HG02981 (cell line): ENCODE results near the gene KRTAP4-3.
"Not testable (repeated sequence)": the region's sequence is repeated elsewhere in the genome, so short reads cannot be mapped to it uniquely, and the experiment has no call there.

ENCODE experiments used
- ATAC-seq: cut with Tn5 transposase; IDR thresholded peaks from one replicate; pipeline ENCODE4 v1.9.1; 2021; ENCODE audit warnings: mild to moderate bottlenecking, moderate library complexity; ENCODE audit not compliant: unreplicated experiment

Gene KRTAP4-3

GRCh38 chr17:41168121-41168520, at the start of gene KRTAP4-3:
Gene KRTAP4-3 (minus strand): TSS chr17:41168221. CDS start chr17:41168172, 49 bp downstream.
- no peak for ATAC-seq

- ATAC-seq = no peak
Measured at GRCh38 chr17:41215681-41216080, 47.7 kb upstream of the KRTAP4-3 start.

- no peak for ATAC-seq
Measured at GRCh38 chr17:41212524-41213169, 44.6 kb upstream of the KRTAP4-3 start.

GRCh38 chr17:41211845-41212466, 43.9 kb upstream of the KRTAP4-3 start:
- ATAC-seq = no peak

GRCh38 chr17:41199421-41200078, 31.5 kb upstream of the KRTAP4-3 start:
- ATAC-seq = no peak

- no peak for ATAC-seq
Measured at GRCh38 chr17:41196068-41196467, 28.0 kb upstream of the KRTAP4-3 start.

GRCh38 chr17:41190328-41190727, 22.3 kb upstream of the KRTAP4-3 start:
- no peak for ATAC-seq

GRCh38 chr17:41189837-41190318, 21.9 kb upstream of the KRTAP4-3 start, which contains the start of gene KRTAP9-1:
Gene KRTAP9-1 (plus strand): TSS chr17:41189887. CDS start chr17:41189887, 0 bp downstream.
- ATAC-seq = not testable (repeated sequence)

- ATAC-seq = no peak
Measured at GRCh38 chr17:41186872-41187271, 18.9 kb upstream of the KRTAP4-3 start.

GRCh38 chr17:41185001-41185400, 17.0 kb upstream of the KRTAP4-3 start:
- no peak for ATAC-seq

GRCh38 chr17:41184480-41184961, 16.5 kb upstream of the KRTAP4-3 start, which contains the start of gene KRTAP4-1:
Gene KRTAP4-1 (minus strand): TSS chr17:41184911. CDS start chr17:41184854, 57 bp downstream.
- ATAC-seq = no peak

GRCh38 chr17:41178843-41179616, 11.0 kb upstream of the KRTAP4-3 start:
- ATAC-seq = no peak

GRCh38 chr17:41178341-41178740, 10.3 kb upstream of the KRTAP4-3 start:
- no peak for ATAC-seq

- ATAC-seq = no peak
Measured at GRCh38 chr17:41177727-41178271, 9.8 kb upstream of the KRTAP4-3 start, which contains the start of gene KRTAP4-2. Gene KRTAP4-2 (minus strand): TSS chr17:41178221. CDS start chr17:41178164, 57 bp downstream.

GRCh38 chr17:41176744-41177387, 8.8 kb upstream of the KRTAP4-3 start:
- ATAC-seq = no peak

- no peak for ATAC-seq
Measured at GRCh38 chr17:41171886-41172285, 3.9 kb upstream of the KRTAP4-3 start.

GRCh38 chr17:41167561-41167960, 460 bp downstream of the KRTAP4-3 start:
- ATAC-seq = no peak

- no peak for ATAC-seq
Measured at GRCh38 chr17:41163828-41164227, 4.2 kb downstream of the KRTAP4-3 start.

GRCh38 chr17:41160648-41161047, 7.4 kb downstream of the KRTAP4-3 start, which contains the start of gene KRTAP4-4:
Gene KRTAP4-4 (minus strand): TSS chr17:41160748. CDS start chr17:41160691, 57 bp downstream.
- no peak for ATAC-seq

GRCh38 chr17:41160190-41160589, 7.8 kb downstream of the KRTAP4-3 start:
- ATAC-seq = not testable (repeated sequence)
